KG1 (cell line): ENCODE data around the gene TRAPPC1.

Experiments
- DNase-seq: peaks from one replicate; lab custom pipeline; 2025; lab: John Stamatoyannopoulos, UW

The TRAPPC1 gene

DNA sequence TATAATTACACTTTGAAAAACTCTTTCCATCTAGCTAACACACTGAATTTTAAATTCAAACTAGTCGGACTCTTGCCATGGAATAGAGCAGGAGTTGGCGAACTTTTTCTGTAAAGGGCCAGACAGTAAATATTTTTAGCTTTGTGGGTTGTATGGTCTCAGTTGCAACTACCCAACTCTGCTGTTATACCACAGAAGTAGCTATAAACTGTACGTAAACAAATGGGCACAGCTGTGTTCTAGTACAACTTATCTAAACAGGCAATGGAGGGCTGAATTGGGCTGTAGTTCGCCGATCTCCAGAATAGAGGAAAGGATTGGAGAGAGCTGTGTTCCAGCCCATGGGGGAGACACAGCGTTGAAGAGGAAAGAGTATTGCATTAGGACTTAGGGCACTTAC, 9.0 kb upstream of the TRAPPC1 start:
- no peak for DNase-seq

DNA sequence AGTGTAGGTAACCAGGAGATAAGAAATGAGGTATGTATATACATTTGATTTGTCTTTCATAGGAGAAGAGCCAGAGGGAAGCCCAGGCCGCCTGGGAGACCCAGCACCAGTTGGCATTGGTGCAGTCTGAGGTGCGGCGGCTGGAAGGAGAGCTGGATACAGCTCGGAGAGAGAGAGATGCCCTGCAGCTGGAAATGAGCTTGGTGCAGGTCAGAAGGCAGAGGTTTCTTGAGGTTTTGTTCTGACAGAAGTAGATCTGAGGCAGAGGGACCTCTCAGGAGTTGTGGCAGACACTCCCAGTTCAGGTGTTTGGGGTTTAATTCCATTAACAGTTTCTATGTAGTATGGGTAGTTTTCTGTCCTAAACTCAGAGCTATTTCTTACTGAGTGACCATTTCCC, 8.3 kb upstream of the TRAPPC1 start:
- DNase-seq = no peak

DNA sequence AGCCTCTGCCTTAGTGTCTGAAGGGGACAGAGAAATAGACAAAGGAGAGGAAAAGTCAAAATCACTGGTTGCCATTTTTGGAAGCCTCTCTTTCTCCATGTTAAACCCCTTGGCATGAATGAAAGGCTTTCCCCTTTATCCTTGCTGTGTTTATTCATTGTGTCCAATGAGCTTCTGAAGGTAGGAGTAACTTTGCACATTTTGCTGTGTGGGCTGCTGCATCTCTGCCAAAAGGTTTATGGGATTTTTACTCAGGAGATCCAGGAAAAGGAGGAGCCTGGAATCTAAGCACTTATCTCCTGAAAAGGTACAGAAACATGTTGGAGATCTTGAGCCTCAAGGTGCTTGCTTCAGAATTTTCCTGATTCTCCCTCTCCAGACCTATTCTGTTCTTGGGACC, 4.1 kb upstream of the TRAPPC1 start:
- DNase-seq = no peak

DNA sequence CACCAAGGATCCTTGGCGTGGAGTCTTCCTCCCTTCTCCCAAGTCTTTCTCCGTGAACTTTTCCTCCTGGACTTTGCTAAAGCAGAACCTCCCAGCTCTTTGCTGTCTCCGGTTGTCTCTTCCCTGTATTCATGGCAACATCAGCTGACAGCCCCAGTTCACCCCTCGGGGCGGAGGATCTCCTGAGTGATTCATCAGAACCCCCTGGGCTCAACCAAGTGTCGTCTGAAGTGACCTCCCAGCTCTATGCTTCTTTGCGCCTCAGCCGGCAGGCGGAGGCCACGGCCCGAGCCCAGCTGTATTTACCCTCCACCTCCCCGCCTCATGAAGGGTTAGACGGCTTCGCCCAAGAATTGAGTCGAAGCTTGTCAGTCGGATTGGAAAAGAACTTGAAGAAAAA, 1.2 kb upstream of the TRAPPC1 start:
- no peak for DNase-seq

DNA sequence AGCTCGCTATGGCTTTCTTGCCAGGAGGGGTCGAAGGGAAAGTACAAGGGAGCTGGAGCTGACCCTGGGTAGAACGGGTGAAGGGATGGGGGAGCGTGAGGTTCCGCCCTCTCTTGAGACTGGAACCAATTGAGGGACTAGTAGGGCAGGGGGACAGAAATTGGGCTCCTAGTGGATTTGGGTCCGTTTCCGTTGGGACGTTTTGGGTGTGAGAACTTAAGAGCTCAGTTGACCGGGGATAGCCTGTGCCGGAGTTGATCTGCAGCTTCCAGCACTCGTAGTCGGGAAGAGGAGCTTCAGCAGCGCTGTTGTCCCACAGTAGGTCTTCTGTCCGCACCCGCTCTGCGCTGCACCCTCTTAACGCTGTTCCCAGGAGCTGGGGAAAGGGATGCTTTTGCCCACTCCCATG, 741 bp upstream of the TRAPPC1 start:
- DNase-seq = no peak

DNA sequence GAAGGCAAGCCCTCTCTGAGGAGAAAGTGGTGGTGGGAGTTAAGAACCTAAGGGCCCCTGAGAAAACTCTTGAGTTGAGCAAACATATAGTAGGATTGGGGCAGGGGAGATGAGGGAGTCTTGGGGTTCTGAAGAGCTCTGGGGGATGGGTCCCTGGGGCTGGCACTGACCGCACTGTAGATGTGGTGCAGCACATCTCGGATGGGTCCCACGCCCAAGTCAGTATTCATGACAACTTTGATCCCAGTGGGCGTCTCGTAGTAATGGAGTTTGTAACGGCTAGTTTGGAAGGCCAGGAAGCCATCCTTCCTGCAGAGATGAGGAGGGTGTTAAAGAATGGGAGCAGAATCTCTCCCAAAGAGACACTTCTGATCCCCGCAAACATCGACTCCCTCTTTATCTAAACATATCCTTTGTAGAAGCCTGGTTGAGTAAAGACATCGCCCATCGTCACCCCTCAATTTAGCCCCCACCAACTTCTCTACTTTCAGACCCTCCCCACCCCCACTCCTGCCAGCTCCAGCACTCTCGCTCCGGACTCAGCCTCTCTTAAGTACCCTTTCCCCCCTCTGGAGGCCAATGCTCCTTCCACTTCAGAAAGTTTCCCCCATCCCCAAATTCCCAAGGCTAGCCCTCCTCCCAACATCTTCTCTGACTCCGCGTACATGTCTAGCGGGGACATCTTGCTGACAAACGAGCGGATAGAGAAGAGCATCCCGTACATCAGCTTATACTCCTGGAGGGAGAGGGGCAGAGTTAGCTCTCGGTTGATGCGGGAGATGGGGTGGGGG, 710 bp downstream of the TRAPPC1 start:
- no peak for DNase-seq

DNA sequence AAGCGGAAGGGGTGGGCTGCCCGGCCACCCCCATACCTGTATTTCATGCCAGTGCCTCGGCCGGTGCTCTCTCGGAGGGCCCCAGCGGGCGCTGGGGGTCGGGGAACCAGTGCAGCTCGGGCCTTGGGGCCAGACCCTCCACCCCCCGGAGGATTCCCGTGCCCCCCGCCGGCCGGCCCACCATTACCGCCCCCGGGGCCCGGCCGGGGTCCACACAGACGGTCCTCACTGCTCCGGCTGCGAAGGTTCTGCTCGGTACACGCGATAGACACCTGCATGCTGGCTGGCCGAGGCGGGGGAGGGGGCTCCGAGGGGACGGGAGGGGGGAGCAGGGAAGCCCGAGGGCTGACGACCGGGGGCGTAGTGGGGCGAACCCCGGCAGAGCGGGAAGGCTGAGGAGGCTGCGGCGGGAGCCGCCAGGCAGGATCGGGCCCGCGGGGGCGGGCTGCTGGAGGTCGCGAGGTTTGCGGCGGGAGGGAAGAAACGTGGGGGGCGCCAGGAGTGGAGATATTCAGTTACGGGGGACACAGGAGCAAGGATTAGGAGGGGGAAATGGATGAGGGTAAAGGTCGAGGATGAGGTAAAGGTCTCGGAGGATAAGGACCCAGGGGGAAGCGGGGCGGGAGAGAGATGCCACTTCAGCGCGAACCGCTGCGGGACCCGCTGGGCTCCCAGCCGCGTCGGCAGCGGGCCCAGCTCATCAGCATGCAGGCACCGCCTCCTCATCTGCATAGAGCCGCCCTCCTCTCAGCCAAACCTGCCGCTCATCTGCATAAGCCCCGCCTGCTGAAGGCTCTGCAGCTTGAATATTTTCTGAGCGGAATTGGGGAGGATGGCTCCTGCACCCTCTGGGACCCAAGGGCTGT, 2.4 kb downstream of the TRAPPC1 start, which contains the start of gene KCNAB3:
Gene KCNAB3 (minus strand): TSS at position 699 of the 866 bp plus-strand sequence. CDS start 421 bp downstream, at position 278.
- no peak for DNase-seq

DNA sequence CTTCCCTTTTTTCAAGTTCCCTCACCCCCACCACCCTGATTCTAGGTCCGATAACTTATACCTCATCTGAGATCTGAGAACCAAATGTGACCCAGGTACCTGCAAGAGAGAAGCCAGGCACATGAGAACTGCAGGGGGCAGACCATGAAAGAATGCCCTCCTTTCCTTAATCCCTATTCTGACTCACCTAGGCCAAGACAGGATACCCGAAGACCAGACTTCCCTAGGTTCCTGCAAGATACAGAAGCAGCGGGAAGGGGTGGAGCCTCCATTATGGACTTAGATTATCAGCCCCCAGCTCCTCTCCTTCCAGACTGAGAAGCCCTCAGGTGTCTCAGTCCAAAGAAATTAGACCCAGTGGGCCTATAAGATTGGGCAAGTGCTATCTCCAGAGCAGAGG, 4.2 kb downstream of the TRAPPC1 start:
- DNase-seq = no peak

DNA sequence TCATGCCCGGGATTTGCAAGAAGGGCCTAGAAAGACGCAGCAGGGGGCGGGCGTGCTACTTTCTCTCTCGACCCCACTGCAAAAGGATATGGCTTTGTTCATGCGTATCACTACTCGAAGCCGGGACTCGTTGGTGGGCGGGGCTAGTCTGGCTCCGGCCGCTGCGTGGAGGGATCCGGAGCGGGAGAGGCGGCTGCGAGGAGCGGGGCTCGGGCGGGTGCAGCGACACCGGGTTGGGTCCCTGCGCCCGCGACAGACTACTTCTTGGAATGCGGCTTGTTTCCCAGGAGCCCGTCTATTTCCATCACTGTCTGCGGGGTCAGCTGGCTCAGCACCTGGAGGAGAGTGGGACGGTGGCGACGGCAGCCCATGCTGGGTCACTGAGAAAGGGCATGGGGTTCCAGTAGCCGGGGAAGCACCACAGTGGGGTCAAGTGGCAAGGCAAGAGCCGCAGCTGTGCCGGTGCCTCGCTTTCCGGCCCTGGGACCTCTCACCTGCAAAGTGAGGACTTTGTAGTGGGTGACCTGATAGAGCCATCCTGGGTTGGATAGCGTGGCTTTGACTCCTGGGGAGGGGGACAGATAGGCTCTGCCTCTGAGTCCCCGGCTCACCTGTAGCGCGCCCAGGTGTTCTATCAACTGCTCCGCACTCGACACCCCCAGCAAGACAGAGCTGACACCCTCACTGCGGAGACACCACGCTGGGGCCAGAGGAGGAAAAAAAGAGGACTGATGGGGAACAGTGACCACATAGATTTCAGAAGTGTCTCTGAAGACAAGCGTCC, 8.7 kb downstream of the TRAPPC1 start:
- no peak for DNase-seq

DNA sequence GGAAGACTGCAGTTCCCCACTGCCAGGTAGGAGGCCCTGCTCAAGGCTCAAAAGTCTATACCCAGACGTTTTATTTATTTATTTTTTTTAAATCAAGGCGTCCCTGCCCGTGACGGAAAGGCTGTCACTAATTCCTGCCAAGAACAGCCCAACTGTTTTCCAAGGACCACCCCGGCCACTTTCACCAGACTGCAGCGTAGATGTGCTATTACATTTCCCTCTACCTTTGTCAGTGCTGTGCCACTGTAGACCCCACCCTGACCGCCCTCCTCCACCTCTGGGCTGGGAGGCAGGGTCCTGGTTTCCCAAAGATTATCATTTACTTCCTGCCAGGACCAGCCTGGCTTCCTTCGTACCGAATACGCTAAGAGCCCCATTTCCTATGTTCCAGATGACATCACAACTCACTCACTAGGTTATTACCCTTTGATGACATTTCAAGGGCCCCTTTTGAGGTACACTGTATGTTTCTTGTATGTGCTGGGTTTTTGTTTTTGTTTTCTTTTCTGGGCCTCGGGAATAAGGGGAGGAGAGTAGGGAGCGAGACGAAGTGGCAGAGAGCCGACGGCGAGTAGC, 9.4 kb downstream of the TRAPPC1 start:
- no peak for DNase-seq

DNA sequence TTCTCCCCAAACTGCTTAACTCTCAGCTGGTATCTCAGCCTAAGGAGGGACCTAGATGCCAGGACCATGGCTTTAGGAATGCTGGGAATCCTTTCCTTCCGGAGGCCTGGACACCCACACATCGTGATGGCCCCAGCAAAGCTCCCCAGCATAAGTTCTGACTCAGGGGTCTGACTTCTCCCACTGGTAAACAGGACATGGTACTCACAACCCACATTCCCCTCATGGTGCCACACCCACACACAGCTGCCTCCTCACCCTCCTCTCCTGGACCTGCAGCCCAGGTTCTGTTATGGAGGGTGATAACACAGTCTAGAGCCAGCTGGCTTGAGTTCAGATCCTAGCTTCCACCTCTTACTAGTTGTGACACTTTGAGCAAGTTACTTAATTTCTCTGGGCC, 14.9 kb downstream of the TRAPPC1 start:
- no peak for DNase-seq

DNA sequence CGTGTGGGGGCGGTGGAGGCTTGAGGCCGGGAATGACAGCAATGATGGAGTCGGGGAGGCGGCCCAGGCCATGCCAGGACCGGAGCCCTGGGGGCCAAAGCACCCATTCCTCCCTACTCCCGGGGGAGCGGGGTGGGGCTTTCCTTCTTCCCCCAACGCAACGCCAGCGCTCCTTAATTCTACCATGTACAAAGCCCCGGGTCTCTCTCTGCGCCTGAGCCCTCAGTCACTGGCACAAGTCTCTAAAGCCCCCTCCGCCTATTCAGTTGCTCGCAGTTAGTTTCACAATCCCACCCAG, 15.4 kb downstream of the TRAPPC1 start:
- no peak for DNase-seq

DNA sequence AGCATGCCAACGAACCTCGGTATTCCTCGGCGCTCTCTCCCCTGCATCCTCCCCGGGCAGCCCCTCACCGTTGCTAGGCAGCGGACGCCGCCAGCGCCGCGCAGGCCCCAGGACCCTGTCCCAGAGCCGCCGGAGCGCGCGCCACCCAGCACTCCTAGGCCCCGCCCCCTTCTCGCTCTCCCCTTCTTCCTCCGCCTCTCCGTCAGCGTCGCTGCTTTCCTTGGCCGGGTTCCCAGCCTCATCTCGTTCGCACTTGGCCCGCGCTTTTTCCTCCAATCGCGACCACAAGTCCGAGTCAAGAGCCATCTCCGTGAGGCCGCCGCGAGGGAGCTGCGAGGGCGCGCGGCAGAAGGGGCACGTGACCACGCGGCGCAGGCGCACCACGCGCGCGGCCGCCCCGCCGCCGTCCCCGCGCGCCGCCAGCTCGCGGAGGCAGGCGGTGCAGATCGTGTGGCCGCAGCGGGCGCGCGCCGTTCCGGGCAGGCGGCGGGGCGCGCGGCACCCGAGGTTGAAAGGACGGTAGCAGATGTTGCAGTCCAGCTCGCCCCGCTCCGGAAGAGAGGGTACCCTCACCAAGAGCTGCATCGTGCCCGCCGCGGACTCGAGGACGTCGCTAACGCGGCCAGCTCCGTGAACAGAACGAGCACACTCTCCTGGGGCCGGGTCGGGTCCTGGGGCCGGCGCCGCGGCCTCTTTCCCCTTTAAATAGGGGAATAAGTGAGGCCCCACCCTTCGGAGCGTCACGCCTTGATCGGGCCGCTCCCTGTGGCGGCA, 15.9 kb downstream of the TRAPPC1 start, which contains the start of gene RNF227:
Gene RNF227 (minus strand): TSS at position 679 of the 774 bp plus-strand sequence. CDS start 94 bp downstream, at position 585.
- peak; percentile 9 for DNase-seq

DNA sequence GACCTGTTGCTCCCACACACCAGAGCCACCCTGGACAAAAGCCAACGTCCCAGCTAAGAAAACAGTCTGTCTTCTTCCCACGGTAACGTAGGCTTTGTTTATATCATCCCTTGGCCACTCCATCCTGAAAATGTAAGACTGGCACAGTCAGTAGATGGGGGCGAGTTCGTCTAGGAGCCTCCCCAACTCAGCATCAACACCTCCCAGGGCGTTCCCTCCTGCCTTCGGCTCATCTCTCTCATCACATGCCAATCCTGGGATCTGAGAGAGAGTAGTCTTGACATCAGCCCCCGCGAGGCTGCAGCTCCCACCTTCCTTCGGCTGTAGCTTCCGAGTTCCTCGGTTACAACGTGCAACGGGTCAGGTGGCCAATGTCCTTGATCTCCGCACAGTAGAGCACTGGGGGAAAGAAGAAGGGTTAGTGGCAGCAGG, 16.6 kb downstream of the TRAPPC1 start:
- DNase-seq = no peak

DNA sequence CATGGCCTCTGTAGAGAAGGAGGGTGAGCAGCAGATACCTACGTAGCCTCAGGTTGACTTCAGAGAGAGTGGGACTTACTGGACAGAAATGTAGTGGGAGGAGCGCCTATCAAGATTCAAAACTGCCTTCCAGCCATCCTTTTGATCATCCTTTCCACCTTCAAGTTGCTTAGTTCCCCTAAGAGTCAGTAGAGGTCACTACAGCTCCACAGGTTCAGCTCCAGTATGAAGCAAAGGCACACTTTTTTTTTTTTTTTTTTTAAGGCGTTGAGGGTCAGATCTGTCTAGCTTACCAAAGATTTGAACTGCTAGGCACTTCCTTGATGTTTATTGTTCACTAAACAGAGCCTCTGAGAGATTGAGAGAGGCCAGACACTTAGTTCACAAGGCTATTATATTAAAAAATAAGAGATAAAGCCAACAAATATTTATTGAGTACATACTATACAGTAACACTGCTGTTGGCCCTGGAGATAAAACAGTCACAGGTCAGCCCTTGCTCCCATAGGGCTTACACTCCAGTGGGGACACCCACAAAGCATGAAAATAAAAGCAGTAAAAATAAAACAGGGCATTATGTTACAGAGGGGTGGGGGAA, 18.7 kb downstream of the TRAPPC1 start:
- no peak for DNase-seq

DNA sequence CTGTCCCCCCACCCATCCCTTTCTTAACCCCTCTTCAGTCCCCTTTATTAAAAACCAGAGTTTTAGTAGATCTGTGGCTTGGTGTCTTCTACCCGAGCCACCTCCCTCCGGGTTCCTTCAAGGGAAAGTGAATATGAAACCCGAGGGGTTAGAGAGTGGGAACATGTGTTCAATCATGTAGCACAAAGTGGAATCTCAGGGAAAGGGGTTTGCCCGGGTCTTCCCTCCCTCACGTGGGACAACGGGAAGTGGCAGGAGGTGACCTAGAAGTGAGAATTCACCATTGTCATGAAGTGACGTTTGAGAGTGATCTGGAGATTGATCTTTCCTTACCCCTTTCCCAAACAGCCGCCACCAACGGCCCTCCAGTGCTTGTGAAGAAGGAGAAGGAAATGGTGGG, 20.6 kb downstream of the TRAPPC1 start:
- DNase-seq = no peak

DNA sequence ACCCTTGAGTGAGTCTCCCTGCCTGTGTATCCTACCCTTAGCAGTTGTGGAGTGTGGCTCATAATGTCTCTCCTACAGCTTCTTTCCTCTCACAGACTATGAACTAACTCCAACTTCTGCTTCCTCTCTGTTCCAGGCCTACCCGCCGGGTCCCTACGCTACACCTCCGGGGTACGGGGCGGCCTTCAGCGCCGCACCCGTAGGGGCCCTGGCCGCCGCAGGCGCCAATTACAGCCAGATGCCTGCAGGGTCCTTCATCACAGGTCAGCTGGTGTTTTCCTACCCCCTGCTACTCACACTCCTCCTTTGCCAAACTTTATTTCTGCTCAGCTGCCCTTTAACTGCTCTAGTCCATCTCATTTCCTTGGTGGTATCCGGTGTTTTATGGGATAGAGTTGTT, 21.0 kb downstream of the TRAPPC1 start:
- no peak for DNase-seq

DNA sequence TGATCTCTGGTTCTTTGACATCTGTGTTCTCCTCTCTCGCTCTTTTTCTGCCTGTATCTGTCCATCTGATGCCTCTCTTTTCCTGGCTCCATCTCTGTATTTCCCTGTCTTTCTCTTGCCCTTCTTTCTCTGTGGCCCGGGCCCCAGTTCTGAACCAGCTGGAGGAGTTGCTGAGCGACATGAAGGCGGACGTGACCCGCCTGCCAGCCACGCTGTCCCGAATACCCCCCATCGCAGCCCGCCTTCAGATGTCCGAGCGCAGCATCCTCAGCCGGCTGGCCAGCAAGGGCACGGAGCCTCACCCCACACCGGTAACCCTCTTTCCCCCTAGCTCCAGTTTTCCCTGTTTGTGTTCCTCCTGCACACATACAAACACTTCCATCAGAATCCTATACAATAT, 21.5 kb downstream of the TRAPPC1 start:
- no peak for DNase-seq

DNA sequence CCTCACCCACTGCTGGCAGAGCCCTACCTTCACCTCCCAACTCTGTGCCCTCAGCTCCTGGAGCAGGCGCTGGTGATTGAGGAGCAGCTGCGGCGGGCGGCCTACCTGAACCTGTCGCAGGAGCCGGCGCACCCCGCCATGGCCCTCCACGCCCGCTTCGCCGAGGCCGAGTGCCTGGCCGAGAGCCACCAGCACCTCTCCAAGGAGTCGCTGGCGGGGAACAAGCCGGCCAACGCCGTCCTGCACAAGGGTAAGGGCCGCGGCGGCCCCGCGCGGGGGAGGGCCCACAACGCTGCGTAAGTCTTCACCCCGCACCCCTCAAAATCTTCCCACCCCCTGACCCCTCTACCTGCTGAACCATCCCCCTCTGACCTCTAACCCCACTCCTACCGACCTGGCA, 22.7 kb downstream of the TRAPPC1 start:
- no peak for DNase-seq

DNA sequence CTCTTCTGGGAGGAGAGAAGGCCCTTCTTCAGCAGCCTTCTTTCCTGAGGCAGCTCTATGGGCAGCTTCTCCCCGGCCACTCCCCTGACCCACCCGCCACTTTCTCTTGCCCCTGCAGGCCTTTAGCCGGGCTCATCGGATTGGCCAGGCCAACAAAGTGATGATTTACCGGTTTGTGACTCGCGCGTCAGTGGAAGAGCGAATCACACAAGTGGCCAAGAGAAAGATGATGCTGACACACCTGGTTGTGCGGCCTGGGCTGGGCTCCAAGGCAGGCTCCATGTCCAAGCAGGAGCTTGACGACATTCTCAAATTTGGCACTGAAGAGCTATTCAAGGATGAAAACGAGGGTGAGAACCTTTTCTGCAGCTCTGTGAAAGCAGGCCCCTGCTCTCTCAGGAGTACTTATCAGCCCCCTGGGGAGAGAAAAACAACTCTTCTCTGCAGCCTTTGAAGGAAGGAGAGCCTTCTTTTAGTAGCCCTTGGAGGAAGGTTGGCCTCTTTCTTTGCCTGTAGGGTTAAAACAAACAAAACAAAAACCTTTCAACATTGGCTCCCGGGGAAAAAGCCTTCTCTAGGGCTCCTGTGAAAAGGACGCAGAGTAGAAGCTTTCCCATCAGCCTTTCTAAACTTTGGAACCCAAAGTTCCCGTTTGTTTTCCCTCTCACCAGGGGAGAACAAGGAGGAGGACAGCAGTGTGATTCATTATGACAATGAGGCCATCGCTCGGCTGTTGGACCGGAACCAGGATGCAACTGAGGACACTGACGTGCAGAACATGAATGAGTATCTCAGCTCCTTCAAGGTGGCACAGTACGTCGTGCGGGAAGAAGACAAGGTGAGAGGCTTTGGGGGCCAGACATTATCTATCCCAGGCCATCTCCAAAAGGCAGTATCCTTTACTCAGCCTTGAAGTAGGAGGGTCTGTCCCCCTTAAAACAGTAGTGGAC, 28.3 kb downstream of the TRAPPC1 start:
- DNase-seq = no peak
